GM18873 (cell line): ENCODE measurements around the gene OTUB2.

ENCODE experiments used
- ATAC-seq: cut with Tn5 transposase; IDR thresholded peaks from one replicate; pipeline ENCODE4 v1.9.1; 2021; ENCODE audit warnings: mild to moderate bottlenecking, moderate library complexity, moderate number of reproducible peaks; ENCODE audit not compliant: unreplicated experiment, low FRiP score

OTUB2 gene

GRCh38 chr14:94088516-94088915 is 62.4 kb downstream of the OTUB2 start:
- ATAC-seq = no peak

DNA sequence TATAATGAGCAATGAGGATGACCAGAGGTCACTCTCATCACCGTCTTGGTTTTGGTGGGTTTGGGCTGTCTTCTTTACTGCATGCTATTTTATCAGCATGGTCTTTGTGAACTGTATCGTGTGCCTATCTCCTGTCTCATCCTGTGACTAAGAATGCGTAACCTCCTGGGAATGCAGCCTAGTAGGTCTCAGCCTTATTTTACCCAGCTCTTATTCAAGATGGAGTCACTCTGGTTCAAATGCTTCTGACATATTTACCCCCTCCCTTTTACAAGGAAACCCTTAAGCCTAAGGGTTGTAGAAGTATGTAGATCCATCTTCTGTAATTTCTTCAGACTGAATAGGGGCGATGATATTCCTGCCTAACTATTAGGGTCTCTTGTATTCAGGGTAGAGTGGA is 63.3 kb downstream of the OTUB2 start:
- no peak for ATAC-seq

DNA sequence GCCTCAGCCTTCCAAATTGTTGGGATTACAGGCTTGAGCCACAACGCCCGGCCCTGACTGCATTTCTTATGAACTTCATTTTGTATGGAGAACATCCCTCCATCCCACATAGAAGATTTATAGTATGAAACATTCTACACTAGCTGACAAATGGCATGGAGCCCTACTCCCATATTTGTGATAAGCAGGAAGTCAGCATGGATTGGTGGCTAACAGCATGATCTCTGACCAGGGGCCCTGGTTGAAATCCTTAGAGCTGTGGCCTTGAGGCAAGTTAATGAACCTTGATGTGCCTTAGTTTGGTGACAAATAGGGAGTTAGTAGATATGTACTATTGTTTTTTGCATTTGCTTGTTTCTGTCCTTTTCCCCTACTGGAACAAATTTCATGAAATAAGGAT is 67.3 kb downstream of the OTUB2 start:
- ATAC-seq = no peak

- no peak for ATAC-seq
Observed at GRCh38 chr14:94097091-94097490, 71.0 kb downstream of the OTUB2 start.
